HG02763 (cell line): Measurements from ENCODE around the gene ST3GAL3.
"Not testable (repeated sequence)": the region's sequence is repeated elsewhere in the genome, so short reads cannot be mapped to it uniquely, and the experiment has no call there.

Source experiments
- ATAC-seq: cut with Tn5 transposase; IDR thresholded peaks from one replicate; pipeline ENCODE4 v1.9.1; 2021; ENCODE audit warnings: mild to moderate bottlenecking, moderate library complexity; ENCODE audit not compliant: unreplicated experiment

Gene ST3GAL3

DNA sequence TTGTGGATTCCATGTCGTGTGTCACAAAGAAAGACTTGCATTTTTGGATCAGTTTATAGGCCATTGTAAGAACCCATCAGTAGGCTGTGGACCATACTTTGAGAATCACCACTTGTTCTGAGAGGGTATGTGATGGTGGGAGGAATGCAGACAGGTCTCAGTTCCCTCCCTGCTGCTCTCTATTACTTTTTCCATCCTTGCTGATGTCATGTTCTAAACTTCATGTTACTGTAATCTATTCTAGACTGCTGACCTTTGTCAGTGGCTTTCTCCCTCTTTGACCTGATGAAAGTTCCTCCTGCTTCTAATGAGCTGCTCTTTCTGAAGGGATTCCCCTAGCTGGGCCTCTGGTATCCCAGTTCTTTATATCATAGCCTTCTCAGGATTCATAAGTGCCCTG is 46.1 kb downstream of the ST3GAL3 start:
- ATAC-seq: no peak

DNA sequence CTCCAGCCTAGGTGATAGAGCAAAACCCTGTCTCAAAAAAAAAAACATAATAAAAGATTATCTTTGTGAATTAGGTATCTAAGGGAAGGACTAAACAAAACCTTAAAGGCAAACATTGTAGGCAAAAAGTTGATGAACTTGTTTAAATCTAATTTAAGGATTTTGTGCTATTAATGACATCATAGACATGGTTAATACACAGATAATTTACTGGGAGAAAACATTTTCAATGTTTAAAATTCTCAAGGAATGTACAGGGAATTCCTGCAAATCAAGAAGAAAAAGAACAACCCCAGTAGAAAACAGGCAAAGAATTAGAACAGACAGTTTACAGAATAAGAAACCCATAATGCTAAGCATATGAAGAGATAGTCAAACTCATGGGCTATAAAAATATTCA is 47.6 kb downstream of the ST3GAL3 start:
- no peak for ATAC-seq

DNA sequence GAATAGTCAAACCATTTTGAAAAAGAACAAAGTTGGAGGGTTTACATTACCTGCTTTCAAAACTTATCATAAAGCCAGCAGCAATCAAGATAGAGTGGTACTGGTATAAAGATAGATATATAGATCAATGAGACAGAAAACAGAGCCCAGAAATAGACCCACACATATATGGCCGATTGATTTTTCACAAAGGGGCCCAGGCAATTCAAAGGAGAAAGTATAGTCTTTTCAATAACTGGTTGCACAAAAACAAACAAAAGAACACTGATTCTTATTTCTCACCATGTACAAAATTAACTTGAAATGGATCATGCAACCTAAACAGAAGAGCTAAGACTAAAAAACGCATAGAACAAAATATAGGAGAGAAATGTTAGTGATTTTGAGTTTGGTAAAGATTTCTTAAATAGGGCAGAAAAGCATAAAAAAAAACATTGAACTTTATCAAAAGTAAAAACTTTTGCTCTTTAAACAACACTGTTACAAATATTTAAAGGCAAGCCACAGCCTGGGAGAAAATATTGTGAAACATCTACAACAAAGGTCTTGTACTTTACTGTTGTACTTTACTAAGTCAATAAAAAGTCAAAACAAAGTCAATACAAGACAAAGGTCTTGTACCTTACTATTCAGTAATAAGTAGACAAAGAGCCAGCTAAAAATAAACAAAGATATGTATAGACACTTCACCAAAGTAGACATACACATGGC is 50.2 kb downstream of the ST3GAL3 start:
- no peak for ATAC-seq

DNA sequence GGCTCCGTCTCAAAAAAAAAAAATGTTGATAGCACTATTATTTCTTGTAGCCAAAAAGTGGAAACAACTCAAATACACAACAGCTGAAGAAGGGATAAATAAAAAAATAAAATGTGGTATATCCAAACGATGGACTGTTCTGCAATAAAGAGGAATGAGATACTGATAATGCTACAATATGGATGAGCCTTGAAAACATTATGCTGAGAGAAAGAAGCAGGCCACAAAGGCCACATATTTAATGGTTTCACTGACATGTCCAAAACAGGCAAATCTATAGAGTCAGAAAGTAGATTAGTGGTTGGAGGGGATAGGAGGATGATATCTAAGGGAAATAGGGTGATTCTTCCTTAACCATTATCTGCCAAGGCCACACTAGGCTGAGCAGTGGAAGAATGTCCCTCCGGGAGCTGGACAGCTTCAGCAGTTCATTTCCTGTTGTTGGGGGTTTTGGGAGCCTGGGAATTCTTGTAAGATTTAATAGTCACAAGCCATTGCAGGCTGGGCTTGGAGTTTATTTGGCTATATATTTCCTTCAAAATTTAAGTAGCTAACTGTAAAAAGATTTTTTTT is 53.5 kb downstream of the ST3GAL3 start:
- ATAC-seq: no peak

DNA sequence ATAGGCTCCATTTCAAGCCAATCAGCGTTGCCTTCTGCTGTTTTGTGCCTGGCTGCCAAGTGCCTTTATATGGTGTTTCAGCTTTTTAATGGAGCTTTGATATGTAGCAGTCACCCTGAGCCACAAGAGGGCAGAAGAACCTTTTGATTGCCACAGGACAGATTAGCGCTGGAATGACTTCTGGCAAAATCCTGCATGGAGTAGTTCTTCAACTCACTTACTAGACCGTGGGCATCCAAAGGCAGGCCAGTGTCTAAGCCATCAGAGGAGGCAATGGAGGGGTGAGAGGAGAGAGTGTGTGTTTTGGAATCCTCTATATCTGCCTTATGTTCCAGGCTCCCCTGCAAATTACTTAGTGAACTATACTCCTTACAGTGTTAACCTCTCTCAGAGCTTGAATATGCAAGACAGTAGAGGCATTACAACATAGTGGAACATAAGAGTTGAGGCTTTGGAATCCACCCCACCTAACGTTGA is 56.2 kb downstream of the ST3GAL3 start:
- ATAC-seq: no peak

DNA sequence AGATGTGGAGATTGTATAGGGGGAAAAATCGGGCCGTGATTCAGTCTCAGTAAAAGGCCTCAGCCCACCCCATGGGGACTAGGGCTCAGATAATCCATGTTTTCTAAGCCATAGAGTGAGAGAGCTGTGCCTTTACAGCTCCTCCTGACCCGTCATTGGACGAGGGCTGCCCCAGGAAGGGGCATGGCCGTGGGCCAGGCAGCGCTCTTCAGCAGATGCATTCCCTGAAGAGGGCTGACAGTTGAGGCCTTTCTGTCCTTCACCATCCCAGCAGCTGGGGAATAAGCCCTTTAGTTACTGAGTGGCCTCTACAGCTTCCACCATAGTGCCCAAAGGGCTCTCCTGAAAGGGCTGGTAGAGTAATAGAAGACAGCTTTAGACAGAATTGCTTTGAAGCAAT is 57.2 kb downstream of the ST3GAL3 start:
- no peak for ATAC-seq

DNA sequence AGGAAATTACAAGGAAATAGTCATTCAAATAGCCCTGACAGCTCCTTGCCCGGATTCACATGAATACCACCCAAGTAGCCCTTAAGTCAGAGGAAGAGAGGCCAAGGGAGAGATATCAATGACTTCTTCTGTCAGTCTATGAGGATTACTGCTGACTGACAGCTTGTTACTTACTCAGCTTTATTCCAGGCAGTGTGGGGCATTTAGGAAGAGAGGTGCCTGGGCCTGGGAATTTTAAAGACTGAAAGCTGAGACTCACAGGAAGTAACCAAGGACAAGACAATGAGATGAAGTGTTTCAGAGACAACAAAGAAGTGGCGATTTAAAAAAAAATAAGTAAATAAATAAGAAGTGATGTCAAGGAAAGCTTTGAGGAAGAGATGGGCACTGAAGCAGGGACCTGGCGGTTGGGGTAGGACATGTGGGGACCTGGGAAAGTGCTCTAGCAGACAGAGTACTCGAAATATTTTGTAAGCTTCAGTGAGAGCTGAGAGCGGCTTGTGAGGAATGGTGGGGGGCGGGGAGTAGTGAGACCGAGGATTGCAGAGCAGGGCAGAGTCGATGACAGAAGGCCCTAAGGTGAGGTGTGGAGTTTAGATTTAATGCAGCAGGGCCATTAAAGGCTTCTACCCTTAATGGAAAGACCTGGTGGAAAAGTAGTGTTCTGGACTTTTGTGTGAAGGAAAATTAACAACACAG is 58.9 kb downstream of the ST3GAL3 start:
- no peak for ATAC-seq

DNA sequence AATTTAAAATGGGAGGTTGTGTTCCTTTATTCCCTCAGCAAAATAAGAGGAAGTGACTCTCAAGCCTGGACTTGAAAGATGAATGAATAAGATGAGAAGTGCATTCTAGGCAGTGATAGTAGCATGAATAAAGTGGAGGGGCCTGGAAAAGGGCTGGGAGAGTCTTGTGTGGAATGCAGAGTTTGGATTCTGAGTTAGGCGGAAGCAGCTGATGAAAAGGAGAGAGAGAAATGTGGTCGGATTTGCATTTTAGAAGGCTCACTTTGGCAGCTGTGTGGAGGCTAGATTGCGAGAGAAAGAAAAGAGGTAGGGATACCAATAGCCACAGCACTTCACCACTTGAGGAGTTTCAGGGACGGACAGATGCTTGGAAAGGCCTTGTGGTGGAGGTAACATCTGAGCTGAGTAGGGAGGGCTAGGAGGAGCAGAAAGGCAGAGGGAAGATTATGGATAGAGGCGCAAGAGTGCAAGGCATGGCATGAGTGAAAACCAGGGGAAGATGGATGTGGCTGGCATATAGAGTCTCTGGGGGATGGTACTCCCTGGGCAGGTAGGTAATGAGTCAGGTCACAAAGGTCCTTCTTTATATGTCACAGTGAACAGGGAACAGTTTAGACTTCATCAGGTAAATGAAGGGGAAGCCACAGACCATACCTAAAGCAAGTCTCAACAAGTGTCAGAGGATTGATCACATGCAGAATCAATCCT is 59.6 kb downstream of the ST3GAL3 start:
- no peak for ATAC-seq

DNA sequence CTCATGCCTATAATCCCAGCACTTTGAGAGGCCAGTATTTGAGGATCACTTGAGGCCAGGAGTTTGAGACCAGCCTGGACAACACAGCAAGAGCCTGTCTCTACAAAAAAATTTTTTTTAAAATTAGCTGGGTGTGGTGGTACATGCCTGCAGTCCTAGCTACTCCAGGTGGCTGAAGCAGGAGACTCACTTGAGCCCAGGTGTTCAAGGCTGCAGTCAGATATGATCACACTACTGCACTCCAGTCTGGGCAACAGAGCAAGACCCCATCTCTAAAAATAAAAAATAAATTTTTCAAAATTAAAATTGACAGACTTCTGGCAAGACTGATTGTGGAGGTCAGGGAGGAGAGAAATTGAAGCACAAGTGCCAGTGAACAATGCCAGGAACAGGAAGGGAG is 60.8 kb downstream of the ST3GAL3 start:
- ATAC-seq: no peak

DNA sequence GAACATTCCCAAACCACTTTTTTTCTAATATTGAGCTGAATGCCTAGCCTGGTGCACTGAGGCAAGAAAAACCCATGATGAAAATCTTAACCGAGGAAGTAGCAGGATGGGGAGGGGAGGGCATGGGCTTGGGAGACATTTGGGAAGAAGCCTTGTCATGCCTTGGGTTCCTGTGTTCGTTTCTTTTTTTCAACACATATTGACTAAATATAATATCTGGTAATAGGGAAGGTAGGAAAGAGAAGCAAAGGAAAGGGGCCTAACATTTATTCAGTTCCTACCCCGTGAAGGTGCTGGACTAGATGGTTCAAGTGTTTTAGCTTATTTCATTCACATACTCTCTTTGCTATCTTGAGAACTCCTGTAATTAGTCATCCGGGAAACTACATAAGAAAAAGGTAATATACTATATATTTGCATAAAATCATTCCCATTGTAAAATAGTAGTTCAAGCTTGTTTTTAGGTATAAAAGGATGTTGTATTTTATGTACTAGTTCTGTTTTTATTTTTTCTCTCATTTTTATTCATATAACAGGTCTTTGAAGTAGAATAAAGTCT is 62.1 kb downstream of the ST3GAL3 start:
- ATAC-seq: no peak

DNA sequence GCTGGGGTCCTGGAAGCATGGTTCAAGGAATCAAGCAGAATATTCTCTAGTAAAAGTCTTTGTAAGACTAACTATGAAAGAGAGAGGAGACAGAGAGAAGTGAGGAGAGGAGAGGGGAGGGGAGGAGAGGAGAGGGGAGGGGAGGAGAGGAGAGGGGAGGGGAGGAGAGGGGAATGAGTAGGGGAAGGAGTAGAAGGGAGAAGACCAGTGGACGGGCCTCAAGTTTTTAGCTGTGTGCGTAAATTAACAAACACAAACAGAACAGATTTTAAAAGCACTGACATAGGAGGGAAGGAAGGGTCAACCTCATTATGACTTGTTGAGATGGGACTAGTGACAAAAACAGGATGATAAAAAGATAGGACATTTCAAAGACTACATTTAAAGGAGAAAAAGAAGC is 62.8 kb downstream of the ST3GAL3 start:
- ATAC-seq: no peak

DNA sequence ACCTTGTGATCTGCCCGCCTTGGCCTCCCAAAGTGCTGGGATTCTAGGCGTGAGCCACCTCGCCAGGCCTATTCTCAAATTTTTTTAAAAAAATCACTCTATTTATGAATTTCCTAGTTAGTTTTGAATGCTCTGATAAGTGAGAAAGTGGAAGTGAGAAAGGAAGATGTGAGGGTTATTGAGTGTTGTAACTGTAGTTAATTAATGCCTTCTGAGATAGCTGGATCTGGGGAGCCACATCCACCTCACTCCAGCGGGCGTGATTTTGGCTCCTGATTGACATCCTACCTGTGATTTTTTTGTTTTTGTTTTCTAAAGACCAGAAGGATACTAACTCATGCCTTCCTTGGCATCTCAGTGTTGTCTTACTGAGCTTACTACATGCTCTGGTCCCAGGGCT is 65.6 kb downstream of the ST3GAL3 start:
- ATAC-seq: no peak

DNA sequence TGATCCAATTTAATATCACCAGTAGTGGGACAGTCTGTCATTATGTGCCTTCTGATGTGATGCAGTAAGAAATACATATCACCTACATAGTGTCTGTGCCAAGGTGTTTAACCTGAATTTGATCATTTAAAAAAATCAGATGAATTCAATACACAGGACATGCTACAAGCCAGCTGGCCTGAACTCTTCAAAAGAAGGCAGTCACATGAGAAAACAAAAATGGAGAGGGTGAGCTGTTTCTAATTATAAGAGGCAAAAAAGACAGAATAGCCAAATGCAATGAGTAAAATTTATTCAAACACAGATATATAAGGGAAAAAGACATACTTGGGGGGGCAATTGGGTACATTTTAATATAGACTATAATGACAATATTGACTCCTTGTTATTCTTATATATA is 66.5 kb downstream of the ST3GAL3 start:
- ATAC-seq: no peak

DNA sequence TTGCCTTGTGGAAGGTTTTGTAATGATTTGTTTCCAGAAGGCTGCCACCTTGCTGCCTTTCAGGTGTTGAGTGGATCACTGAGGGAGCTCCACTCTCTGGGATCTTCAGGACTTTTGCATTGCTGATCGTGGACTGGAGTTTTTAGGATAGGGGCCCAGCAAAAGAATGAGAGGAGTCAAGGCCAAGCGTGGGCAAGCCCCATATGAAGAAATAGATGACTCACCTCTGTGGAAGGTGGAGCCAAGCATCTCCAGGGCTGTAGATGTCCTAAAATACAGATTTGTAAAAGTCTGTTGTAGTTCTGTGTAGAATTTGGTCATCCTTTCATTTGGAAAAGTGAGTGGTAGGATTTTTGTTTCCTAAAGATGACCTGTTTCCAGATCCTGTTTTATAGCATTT is 67.0 kb downstream of the ST3GAL3 start:
- no peak for ATAC-seq

DNA sequence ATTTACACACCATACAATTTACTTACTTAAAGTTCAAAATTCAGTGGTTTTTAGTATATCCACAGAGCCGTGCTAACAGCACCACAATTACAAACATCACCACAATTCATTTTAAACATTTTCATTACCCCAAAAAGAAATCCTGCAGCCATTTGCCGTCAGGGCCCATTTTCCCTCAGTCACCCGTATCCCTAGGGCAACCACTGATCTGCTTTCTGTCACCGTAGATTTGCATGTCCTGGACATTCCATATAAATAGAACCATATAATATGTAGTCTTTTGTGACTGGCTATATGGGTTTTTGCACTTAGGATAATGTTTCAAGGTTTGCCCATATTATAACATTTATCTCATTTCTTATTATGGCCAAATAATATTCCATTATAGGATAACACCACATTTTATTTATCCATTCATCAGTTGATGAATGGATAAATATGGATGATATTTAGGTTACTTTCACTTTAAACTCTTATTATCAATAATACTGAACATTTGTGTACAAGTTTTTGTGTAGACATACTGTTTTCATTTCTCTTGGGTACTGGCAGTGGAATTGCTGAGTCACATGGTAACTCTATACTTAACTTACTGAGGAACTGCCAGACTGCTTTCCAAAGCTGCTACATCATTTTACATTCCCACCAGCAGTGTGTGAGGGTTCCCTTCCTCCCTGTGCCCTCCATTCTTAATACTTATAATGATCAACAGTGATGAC is 68.9 kb downstream of the ST3GAL3 start:
- no peak for ATAC-seq

DNA sequence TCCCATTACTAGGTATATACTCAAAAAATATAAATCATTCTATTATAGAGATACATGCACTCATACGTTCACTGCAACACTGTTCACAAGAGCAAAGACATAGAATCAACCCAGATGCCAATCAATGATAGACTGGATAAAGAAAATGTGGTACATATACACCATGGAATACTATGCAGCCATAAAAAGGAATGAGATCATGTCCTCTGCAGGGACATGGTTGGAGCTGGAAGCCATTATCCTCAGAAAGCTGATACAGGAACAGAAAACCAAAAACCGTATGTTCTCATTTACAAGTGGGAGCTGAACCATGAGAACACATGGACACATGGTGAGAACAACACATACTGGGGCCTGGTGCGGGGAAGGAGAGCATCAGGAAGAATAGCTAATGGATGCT is 70.6 kb downstream of the ST3GAL3 start:
- not testable (repeated sequence) for ATAC-seq

DNA sequence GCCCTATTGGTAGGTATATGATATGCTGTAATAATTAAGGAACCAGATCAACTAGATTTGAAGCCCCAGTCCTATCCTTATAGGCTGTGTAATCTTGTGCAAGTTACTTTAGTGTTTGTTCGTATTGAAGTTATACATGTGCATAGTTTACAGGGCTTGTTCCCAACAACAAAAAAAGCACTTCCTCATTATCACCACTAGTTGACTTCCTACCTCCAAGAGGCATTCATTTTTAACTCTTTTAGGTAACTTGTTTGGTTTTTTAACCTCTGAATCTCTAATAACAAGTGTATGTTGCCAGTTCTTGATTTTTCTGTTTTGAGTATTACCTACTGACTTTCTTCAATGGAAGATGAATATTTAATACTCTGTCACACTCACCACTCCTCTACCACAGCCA is 71.9 kb downstream of the ST3GAL3 start:
- no peak for ATAC-seq

DNA sequence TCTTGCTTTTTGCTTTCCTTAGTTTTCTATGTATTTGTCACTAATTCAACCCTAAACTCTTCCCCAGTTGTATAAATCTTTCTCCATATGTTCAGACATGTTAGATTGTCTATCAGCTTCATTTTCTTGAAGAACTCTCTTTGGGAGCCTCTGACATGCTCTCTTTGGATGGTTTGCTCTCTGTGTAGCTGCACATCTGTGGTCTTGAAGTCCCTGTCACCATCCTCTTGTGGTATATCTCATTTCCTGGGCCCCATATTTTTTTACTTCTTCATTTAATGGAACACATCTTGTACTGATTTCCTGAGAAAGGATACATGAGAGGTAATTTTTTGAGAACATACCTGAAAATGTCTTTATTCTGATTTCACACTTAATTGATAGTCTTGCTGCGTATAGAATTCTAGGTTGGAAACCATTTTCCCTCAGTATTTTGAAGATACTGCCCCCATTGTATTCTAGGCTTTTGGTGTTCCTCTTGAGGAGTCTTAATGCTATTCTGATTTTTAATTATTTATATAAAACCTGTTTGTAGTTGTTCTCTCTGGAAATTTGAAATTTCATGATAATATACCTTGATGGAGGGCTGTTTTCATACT is 72.6 kb downstream of the ST3GAL3 start:
- no peak for ATAC-seq

DNA sequence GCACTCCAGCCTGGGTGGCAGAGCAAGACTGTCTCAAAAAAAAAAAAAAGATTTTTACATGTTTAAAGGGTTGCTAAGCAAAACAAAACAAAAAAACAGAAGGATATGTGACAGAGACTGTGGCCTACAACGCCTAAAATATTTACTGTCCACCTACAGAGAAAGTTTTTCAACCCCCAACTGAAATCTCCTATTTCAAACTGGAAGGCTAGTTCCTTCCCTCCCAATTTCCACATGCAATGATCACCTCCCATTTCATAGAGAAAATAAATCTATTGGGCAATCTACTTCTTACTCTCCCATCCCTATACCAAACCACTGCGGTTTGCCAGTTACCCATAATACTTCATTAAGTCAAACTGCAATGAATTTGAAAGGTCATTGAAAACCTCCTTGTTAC is 74.2 kb downstream of the ST3GAL3 start:
- no peak for ATAC-seq

DNA sequence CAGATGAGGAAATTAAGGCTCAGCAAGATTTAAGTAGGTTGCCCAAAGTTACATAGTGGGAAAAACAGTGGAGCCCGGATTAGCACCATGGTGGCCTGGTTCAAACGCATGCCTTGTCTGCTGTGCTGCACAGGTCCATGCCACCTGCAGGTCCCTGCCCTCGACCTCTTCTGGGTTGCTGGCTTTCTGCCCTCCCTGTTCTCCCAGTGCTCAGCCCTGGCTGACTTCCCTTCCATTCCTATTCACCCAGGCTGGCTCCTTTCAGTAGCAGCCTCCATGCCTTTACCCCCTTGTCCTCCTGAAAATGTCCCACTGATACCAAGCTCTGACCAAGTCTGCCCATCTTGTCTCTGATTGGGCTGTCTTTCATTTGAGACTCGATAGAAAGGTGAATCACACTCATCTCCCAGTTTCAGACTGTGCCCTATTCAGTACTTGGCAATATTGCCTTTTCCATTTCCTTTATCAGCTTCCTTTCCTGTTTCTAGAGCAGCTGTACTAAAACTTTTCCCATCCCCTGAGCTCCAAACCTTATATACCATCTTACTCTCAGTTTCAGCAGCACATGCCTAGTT is 75.8 kb downstream of the ST3GAL3 start:
- ATAC-seq: no peak
